ENCODE measurements around the gene CLEC19A. TPM values are rescaled to one million over a fixed set of nuclear protein-coding genes. Genes with fewer than 3 reads are reported as not detected.

Gene CLEC19A
- total and polyA plus RNA-seq, 8 donors = 0.18 to 0.99 (median 0.49) TPM

DNA sequence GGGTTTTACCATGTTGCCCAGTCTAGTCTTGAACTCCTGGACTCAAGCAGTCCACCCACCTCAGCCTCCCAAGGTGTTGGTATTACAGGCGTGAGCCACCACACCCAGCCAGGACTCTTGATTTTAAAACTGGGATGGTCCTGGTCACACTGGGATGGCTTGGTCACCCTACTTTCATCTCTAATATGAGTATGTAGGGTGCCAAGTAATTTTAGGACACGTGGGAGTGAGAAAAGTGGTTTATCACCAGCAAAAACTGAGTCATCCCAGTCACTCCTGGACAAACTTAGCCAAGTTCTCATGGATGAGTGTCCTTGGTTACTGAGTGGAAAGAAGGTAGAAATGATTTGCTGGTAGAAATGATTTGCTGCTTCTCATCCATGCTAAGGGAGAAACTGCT is 9.9 kb downstream of the CLEC19A start:
- Histone ChIP-seq H3K27ac (no peak overlapping the region), H3K9me3 (no peaks in the 10 kb centered on the region), H3K36me3 (no peaks in the 10 kb centered on the region), H3K27me3 (no peaks in the 10 kb centered on the region), H3K4me3 (no peak overlapping the region), H3K4me1 (no peaks in the 10 kb centered on the region)
- TF ChIP-seq, protein P1, sequence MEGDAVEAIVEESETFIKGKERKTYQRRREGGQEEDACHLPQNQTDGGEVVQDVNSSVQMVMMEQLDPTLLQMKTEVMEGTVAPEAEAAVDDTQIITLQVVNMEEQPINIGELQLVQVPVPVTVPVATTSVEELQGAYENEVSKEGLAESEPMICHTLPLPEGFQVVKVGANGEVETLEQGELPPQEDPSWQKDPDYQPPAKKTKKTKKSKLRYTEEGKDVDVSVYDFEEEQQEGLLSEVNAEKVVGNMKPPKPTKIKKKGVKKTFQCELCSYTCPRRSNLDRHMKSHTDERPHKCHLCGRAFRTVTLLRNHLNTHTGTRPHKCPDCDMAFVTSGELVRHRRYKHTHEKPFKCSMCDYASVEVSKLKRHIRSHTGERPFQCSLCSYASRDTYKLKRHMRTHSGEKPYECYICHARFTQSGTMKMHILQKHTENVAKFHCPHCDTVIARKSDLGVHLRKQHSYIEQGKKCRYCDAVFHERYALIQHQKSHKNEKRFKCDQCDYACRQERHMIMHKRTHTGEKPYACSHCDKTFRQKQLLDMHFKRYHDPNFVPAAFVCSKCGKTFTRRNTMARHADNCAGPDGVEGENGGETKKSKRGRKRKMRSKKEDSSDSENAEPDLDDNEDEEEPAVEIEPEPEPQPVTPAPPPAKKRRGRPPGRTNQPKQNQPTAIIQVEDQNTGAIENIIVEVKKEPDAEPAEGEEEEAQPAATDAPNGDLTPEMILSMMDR (IDR thresholded peaks at IDR 0.05) = no peak
- ATAC-seq (no peak), DNase-seq (no peak)
- intact Hi-C loops (cut with DNase I) = no loop called here

DNA sequence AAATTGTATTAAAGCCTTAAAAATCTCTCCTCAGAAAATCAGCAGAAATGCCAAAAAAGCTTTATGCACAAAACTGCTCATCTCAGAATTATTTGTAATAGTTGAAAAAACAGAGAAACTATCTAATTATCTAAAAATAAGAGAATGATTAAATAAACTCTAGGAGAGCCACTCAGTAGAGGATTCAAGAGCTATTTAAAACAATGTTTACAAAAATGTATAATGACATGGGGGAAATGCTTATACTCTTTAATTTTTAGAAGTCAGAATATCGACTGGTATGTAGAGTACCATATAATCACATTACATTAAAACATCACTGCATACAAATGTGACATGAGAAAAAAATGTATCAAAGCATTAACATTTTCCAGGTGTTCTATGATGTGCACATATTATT is 11.9 kb downstream of the CLEC19A start:
- Histone ChIP-seq H3K36me3 (no peaks in the 10 kb centered on the region), H3K27me3 (no peaks in the 10 kb centered on the region), H3K9me3 (no peaks in the 10 kb centered on the region), H3K4me3 (no peak overlapping the region), H3K4me1 (no peaks in the 10 kb centered on the region), H3K27ac (no peak overlapping the region)
- TF ChIP-seq, protein P1 (IDR thresholded peaks at IDR 0.05) = no peak
- ATAC-seq (no peak), DNase-seq (no peak)
- intact Hi-C loops (cut with DNase I) = no loop called here

DNA sequence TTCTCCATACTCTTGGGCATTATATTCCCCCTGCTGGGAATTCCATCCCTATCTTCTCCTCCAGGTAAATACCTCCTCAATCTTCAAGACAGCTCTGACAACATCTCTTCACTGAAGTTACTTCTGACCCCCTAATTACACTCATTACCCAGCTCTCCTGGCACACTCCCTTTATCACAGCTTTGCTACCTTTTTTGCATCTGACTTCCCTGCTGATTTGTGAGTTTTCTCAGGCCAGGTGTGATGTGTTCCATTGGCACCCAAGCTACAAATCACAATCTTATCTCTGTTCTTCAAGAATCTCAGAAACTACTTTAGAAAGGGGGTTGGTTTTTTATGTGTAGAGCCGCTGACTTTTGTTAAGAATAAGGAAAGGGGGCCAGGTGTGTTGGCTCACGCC is 14.0 kb downstream of the CLEC19A start:
- ATAC-seq (no peak), DNase-seq (no peak)
- H3K4me1 ChIP-seq = no peaks in the 10 kb centered on the region
- H3K27ac ChIP-seq = no peak overlapping the region
- no peaks in the 10 kb centered on the region for H3K9me3 ChIP-seq
- H3K4me3 ChIP-seq = no peak overlapping the region
- intact Hi-C loops (cut with DNase I) = no loop called here
- H3K36me3 ChIP-seq = no peaks in the 10 kb centered on the region
- TF ChIP-seq, protein P1 (IDR thresholded peaks at IDR 0.05) = no peak
- no peaks in the 10 kb centered on the region for H3K27me3 ChIP-seq

DNA sequence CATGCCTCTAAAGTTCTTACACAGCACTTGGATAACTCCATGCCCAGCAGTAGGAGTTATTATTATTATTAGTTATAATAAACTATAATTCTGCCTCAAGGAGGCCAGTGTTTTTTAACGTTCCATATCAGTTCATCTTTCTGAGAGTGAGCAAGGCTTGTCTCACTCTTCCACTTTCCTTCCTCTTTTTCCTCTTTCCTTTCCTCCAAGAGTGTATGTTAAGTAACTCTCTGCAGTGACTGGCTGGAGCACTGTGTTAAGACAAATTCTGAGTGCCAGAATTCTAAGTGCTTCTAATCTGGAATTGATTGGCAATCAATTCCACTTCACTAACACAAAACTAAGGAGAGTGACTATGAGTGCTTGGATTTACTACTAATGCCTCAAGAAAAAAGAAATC is 16.4 kb downstream of the CLEC19A start:
- Histone ChIP-seq H3K27ac (no peak overlapping the region), H3K4me3 (no peak overlapping the region), H3K27me3 (no peaks in the 10 kb centered on the region), H3K36me3 (no peaks in the 10 kb centered on the region), H3K4me1 (no peaks in the 10 kb centered on the region), H3K9me3 (no peaks in the 10 kb centered on the region)
- DNase-seq (no peak), ATAC-seq (no peak)
- intact Hi-C loops (cut with DNase I) = no loop called here
- TF ChIP-seq, protein P1 (IDR thresholded peaks at IDR 0.05) = no peak

DNA sequence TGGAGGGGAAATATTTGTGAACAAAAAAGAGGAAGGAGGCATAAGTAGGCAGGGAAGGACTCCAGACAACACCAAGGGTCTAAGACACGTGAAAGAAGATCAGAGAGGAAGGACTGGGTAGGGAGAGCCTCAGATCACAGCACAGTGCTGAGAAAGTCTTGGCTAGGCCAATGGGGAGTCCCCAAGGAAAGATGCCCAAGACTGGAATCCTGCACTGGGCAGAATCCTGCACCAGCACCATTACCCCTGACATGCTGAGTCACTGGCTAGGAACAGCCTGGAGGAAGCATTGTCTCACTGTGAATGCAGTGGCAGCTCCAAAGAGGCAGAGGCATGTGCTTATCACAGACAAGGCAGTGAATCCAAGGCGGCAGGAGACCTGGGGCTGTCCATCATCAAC is 19.2 kb downstream of the CLEC19A start:
- Histone ChIP-seq H3K27me3 (no peaks in the 10 kb centered on the region), H3K36me3 (no peaks in the 10 kb centered on the region), H3K4me1 (no peaks in the 10 kb centered on the region), H3K9me3 (no peaks in the 10 kb centered on the region), H3K4me3 (no peak overlapping the region), H3K27ac (no peak overlapping the region)
- peak; percentile 23 for ATAC-seq
- TF ChIP-seq, protein P1 (IDR thresholded peaks at IDR 0.05) = no peak
- intact Hi-C loops (cut with DNase I) = no loop called here
- DNase-seq = no peak

Measured in left lung (tissue), 10 donors.